Lower lobe of right lung (tissue), 2 donors: ENCODE measurements around the gene SLC24A3. TPM values are rescaled to one million over a fixed set of nuclear protein-coding genes. Genes with fewer than 3 reads are reported as not detected.

ENCODE experiments used
- ATAC-seq, 2 donors: fragments of 200-7000 bp; cut with Tn5 transposase; one replicate each; pipeline ENCODE4 v1.9.1; 2020 to 2022; ENCODE audit warnings: mild to moderate bottlenecking in 2 of 2, moderate library complexity in 2 of 2
- DNase-seq: peaks from one replicate; pipeline ENCODE4 v3.0.0-alpha.2; 2020
- H3K27ac ChIP-seq: fragments of 200-600 bp; one replicate; pipeline ENCODE4 v1.8.0; 2022
- H3K27me3 ChIP-seq: fragments of 200-600 bp; one replicate; pipeline ENCODE4 v1.8.0; 2022; ENCODE audit warnings: low read depth
- H3K36me3 ChIP-seq: fragments of 200-600 bp; one replicate; pipeline ENCODE4 v1.8.0; 2022; ENCODE audit warnings: mild to moderate bottlenecking
- H3K4me1 ChIP-seq: fragments of 200-600 bp; one replicate; pipeline ENCODE4 v1.8.0; 2022
- H3K4me3 ChIP-seq: fragments of 200-600 bp; one replicate; pipeline ENCODE4 v1.8.0; 2022; ENCODE audit warnings: mild to moderate bottlenecking
- H3K9me3 ChIP-seq: fragments of 200-600 bp; one replicate; pipeline ENCODE4 v1.8.0; 2022
- intact Hi-C: fragments of 100-400 bp; cut with DNase I; formaldehyde crosslinking; loops from one replicate; pipeline ENCODE4 v1.11.0; 2022
- total RNA-seq: library from RNA; stranded (reverse); fragmentation: NEBNext Ultra II Directional; extraction: Animal tissue kit (Norgen Biotek cat#: 25700); gene quantifications from one replicate; pipeline ENCODE4 v1.2.1, GENCODE V29; 2021
- TF ChIP-seq, protein P1 (sequence below): fragments of 200-600 bp; IDR thresholded peaks from one replicate; pipeline ENCODE4 v1.8.0; 2022; ENCODE audit warnings: antibody characterized with exemption, mild to moderate bottlenecking
- donor health status: DM: no; HTN: yes; CAD: no; lungs with severe emphysema.

Gene SLC24A3
- total RNA-seq, 1 donor from 2014 or later, result 7.9 TPM

DNA sequence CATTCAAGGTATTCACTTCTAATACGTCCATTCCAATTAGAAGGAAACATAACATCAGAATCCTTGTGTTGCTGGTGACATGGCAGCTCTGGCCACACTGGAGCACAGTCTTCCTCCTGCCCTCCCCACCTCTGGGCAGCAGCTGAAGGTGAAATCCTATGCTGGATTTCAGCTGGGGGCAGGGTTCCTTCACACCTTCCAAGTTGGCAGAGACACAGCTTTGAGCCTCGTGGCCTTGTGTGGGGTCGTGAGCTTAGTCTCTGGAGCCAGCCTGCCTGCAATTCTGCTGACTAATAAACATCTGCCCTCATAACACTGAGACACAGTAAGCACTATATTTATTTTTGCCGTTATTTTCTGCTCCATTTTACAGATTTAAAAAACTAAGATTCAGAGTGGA, 326.7 kb downstream of the SLC24A3 start:
- intact Hi-C loops, result no loop called here
- TF ChIP-seq, protein P1, sequence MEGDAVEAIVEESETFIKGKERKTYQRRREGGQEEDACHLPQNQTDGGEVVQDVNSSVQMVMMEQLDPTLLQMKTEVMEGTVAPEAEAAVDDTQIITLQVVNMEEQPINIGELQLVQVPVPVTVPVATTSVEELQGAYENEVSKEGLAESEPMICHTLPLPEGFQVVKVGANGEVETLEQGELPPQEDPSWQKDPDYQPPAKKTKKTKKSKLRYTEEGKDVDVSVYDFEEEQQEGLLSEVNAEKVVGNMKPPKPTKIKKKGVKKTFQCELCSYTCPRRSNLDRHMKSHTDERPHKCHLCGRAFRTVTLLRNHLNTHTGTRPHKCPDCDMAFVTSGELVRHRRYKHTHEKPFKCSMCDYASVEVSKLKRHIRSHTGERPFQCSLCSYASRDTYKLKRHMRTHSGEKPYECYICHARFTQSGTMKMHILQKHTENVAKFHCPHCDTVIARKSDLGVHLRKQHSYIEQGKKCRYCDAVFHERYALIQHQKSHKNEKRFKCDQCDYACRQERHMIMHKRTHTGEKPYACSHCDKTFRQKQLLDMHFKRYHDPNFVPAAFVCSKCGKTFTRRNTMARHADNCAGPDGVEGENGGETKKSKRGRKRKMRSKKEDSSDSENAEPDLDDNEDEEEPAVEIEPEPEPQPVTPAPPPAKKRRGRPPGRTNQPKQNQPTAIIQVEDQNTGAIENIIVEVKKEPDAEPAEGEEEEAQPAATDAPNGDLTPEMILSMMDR, result no peak
- Histone ChIP-seq H3K27ac (no peak overlapping the region), H3K4me3 (no peak overlapping the region), H3K36me3 (no peaks in the 10 kb centered on the region), H3K9me3 (no peaks in the 10 kb centered on the region), H3K4me1 (no peaks in the 10 kb centered on the region), H3K27me3 (no peaks in the 10 kb centered on the region)
- no peak for ATAC-seq
- no peak for DNase-seq

DNA sequence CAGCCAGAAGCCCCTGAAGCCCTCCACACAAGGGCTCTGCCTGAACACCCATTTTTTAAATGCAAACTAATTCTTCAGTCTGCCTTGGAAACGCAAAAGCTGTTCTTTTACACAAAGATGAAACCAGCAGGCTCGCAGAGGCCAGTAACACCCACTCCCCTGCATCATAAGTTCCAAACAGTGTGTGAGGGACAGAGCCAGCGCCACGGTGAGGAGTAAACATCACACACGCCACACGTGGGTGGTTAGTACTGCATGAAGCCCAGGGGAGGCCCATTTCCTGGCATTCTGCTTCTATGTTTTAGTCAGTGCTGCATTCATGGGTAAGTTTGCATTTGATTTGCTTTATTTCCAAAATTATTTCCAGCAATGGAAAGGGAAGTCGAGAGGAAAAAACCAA, 327.9 kb downstream of the SLC24A3 start:
- Histone ChIP-seq H3K4me1 (no peaks in the 10 kb centered on the region), H3K9me3 (no peaks in the 10 kb centered on the region), H3K27ac (no peak overlapping the region), H3K36me3 (no peaks in the 10 kb centered on the region), H3K27me3 (no peaks in the 10 kb centered on the region), H3K4me3 (no peak overlapping the region)
- TF ChIP-seq, protein P1, result no peak
- ATAC-seq (no peak), DNase-seq (no peak)
- intact Hi-C loops, result no loop called here

DNA sequence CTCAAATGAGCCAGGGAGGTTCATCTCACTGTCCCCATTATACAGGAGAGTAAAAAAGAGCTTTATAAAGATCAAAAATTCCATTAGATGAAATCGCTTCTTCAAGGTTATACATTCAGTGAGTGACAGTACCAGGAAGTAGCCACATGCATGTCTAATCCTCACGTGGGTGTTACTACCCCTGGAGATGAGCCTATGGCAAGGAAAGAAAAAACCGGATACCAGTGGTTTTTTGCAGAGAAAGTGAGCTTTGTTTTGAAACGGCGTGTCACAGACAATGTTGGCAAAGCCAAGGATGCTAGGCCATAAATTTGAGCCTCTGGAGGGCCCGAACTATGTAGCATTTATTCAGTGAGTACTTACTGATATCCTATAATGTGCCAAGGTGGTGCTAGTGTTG, 330.7 kb downstream of the SLC24A3 start:
- intact Hi-C loops, result no loop called here
- no peaks in the 10 kb centered on the region for H3K4me1 ChIP-seq
- no peaks in the 10 kb centered on the region for H3K36me3 ChIP-seq
- no peaks in the 10 kb centered on the region for H3K27me3 ChIP-seq
- no peak for ATAC-seq
- DNase-seq, result no peak
- H3K27ac ChIP-seq, result no peak overlapping the region
- no peak overlapping the region for H3K4me3 ChIP-seq
- TF ChIP-seq, protein P1, result no peak
- no peaks in the 10 kb centered on the region for H3K9me3 ChIP-seq

DNA sequence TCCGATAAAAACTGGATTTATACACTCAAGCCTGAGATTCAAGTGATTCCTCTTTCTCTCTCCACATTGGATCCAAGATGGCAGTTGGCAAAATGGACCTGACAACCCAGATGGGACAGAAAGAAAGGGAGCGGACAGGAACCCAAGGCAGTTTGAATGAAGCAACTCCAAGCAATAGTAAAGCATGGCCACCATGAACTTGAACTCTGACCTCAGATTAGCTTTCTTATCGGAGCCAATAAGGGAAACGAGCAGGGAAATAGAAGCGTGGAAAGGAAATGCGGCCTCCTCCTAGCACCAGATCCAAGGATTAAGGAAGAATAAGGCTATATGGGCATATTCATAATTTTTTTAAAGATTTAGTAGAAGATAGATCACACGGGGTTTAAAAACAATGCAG, 332.2 kb downstream of the SLC24A3 start:
- Histone ChIP-seq H3K4me1 (no peaks in the 10 kb centered on the region), H3K4me3 (no peak overlapping the region), H3K27ac (no peak overlapping the region), H3K36me3 (no peaks in the 10 kb centered on the region), H3K9me3 (no peaks in the 10 kb centered on the region), H3K27me3 (no peaks in the 10 kb centered on the region)
- intact Hi-C loops, result no loop called here
- TF ChIP-seq, protein P1, result no peak
- no peak for DNase-seq
- no peak for ATAC-seq

DNA sequence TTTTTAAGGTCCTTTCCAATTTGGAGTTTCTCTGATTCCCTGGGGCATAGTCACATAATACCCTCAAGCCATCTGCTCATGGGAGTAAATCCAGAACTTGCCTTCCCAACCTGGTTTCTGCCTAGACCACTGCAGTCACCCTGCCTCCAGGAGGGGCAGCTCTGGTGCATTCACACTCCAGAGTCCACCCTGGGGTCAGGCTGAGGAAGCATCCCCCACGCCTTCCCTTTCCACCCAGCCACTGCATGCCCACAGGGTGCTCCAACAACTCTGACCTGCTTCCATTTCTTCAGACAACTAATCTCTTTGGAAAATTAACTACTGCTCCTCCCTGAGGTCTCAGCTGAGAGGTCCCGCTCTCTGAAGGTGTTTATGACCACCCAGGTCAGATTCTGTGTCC, 334.2 kb downstream of the SLC24A3 start:
- TF ChIP-seq, protein P1, result no peak
- intact Hi-C loops, result no loop called here
- no peak for ATAC-seq

DNA sequence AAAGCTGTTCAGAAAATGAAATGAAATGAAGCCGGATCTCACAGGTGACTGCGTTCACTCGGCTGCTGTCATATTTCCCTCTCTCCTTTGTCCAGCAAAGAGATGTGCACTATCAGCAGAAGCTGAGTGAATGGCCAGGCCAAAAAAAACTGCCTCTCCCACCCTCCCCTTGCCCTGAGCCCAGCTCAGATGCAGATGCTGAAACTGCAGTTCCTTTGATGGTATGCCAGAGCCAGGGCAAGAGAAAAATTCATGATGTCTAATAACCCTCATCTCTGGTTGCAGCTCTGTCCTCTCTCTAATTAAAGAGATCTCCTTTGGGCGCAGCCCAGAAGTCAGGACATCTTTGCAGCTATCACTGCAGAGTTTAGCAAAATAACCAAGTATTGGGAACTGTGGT, 335.1 kb downstream of the SLC24A3 start:
- H3K9me3 ChIP-seq, result no peaks in the 10 kb centered on the region
- TF ChIP-seq, protein P1, result no peak
- H3K27me3 ChIP-seq, result no peaks in the 10 kb centered on the region
- no peaks in the 10 kb centered on the region for H3K4me1 ChIP-seq
- no peak overlapping the region for H3K27ac ChIP-seq
- intact Hi-C loops, result no loop called here
- no peak overlapping the region for H3K4me3 ChIP-seq
- H3K36me3 ChIP-seq, result no peaks in the 10 kb centered on the region
- no peak for DNase-seq
- ATAC-seq, result no peak

More for the DNA sequence above, 334.2 kb downstream of the SLC24A3 start:
- Histone ChIP-seq H3K4me3 (no peak overlapping the region), H3K9me3 (no peaks in the 10 kb centered on the region), H3K36me3 (no peaks in the 10 kb centered on the region), H3K27me3 (no peaks in the 10 kb centered on the region), H3K27ac (no peak overlapping the region), H3K4me1 (no peaks in the 10 kb centered on the region)
- DNase-seq, result no peak
